Sigmoid colon (tissue), 3 donors: Measurements from ENCODE around the gene NEK11.

Experiments
- POLR2A ChIP-seq, 2 donors: fragments of 450-650 bp; IDR thresholded peaks; one replicate each; pipeline ENCODE4 v1.6.1; 2016; ENCODE audit warnings: antibody characterized with exemption in 2 of 2, mild to moderate bottlenecking in 2 of 2, moderate library complexity in 2 of 2
- TF ChIP-seq, protein P1 (sequence below), 4 experiments: fragments of 450-650 bp in 3 of 4; fragments of 200-600 bp in 1 of 4; IDR thresholded peaks; one replicate each; pipeline ENCODE4 v1.5.1; 2016 to 2019; ENCODE audit warnings: antibody characterized with exemption in 4 of 4, mild to moderate bottlenecking in 3 of 4, moderate library complexity in 2 of 4

DNA sequence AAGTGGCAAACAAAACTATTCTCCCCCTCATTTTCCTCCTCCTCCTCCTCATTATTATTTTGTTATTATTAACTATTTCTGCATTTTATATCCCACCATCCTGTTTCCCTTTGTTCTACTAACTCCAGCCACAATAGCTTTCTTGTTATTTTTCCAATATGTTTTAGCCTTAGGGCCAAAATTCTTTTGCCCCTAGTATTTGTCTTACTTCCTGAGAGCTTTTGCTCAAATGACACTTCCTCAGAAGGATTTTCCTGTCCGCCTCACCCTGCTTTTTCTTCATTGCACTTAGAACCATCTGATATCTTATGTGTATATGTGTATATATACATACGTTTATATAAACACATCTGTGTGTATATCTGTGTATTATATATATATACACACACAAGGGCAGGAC, 322.2 kb downstream of the NEK11 start:
- TF ChIP-seq POLR2A (IDR thresholded peaks at IDR 0.05) = no peak
- TF ChIP-seq, protein P1, sequence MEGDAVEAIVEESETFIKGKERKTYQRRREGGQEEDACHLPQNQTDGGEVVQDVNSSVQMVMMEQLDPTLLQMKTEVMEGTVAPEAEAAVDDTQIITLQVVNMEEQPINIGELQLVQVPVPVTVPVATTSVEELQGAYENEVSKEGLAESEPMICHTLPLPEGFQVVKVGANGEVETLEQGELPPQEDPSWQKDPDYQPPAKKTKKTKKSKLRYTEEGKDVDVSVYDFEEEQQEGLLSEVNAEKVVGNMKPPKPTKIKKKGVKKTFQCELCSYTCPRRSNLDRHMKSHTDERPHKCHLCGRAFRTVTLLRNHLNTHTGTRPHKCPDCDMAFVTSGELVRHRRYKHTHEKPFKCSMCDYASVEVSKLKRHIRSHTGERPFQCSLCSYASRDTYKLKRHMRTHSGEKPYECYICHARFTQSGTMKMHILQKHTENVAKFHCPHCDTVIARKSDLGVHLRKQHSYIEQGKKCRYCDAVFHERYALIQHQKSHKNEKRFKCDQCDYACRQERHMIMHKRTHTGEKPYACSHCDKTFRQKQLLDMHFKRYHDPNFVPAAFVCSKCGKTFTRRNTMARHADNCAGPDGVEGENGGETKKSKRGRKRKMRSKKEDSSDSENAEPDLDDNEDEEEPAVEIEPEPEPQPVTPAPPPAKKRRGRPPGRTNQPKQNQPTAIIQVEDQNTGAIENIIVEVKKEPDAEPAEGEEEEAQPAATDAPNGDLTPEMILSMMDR (IDR thresholded peaks at IDR 0.05) = no peak
